ENCODE measurements around the gene GABBR1.
A peak's percentile ranks its signal among the peaks of the same experiment; 100 is the strongest.

GABBR1 gene

GRCh38 chr6:29649701-29650673, 17.0 kb upstream of the GABBR1 start:
- no peaks in the 10 kb centered on the region; the same call in 1 of the 2 replicates for H3K4me1 ChIP-seq (ENCODE audit: control insufficient read depth, insufficient read depth, low read length)
- H3K4me3 ChIP-seq (ENCODE audit: low read depth, low read length), result peak overlapping the region; percentile 61
- ChIA-PET CTCF (interaction anchor here (0.6 to 10.5 kb wide), 61 partner anchors 10 to 761 kb away, joined by 3 to 287 read pairs (median 4); partner anchors contain the start of genes GABBR1 and OR12D3), POLR2A (interaction anchor here (0.6 to 3.4 kb wide), 14 partner anchors 8 to 755 kb away, joined by 3 to 34 read pairs (median 6); partner anchors contain the start of gene GABBR1)
- H3K36me3 ChIP-seq (ENCODE audit: control insufficient read depth in 2 of 2, insufficient read depth in 1 of 2, low read length in 2 of 2), result no peaks in the 10 kb centered on the region
- H3K9me3 ChIP-seq (ENCODE audit: control insufficient read depth, insufficient read depth, low read depth, low read length), result no peaks in the 10 kb centered on the region
- H3K27ac ChIP-seq (ENCODE audit: extremely low read depth, low read depth, low read length), result peak overlapping the region; percentile 18; the same call in 1 of the 2 replicates
- TF ChIP-seq ZNF280D (tag by site-specific recombination; IDR thresholded peaks at IDR 0.05) (no peak), ZNF621 (tag by site-specific recombination; IDR thresholded peaks at IDR 0.05) (no peak), ZNF514 (tag by site-specific recombination; IDR thresholded peaks at IDR 0.05) (no peak), GLIS1 (tag by site-specific recombination; IDR thresholded peaks at IDR 0.05) (no peak), KLF9 (tag by site-specific recombination; IDR thresholded peaks at IDR 0.05; ENCODE audit: low read depth) (no peak), ZNF654 (tag by site-specific recombination; IDR thresholded peaks at IDR 0.05; ENCODE audit: low read depth) (peak; percentile 55), ZNF184 (tag by site-specific recombination; IDR thresholded peaks at IDR 0.05) (no peak), GLIS2 (tag by site-specific recombination; IDR thresholded peaks at IDR 0.05) (no peak), ZNF416 (tag by site-specific recombination; IDR thresholded peaks at IDR 0.05) (no peak), WT1 (tag by site-specific recombination; IDR thresholded peaks at IDR 0.05) (no peak), ZNF2 (tag by site-specific recombination; IDR thresholded peaks at IDR 0.05) (peak; percentile 63; the same call in 1 of the 2 replicates), ZNF350 (tag by site-specific recombination; IDR thresholded peaks at IDR 0.05) (no peak), ZNF133 (tag by site-specific recombination; IDR thresholded peaks at IDR 0.05) (no peak), ZNF146 (tag by site-specific recombination; IDR thresholded peaks at IDR 0.05) (no peak), ZNF18 (tag by site-specific recombination; IDR thresholded peaks at IDR 0.05) (no peak), ZBTB17 (tag by site-specific recombination; IDR thresholded peaks at IDR 0.05) (peak; percentile 96), CTCF (tag by site-specific recombination; IDR thresholded peaks at IDR 0.05) (peak; percentile 93), IKZF3 (tag by site-specific recombination; IDR thresholded peaks at IDR 0.05) (peak; percentile 99), OSR2 (tag by site-specific recombination; IDR thresholded peaks at IDR 0.05) (no peak), ZNF792 (tag by site-specific recombination; IDR thresholded peaks at IDR 0.05) (no peak), PRDM4 (tag by site-specific recombination; IDR thresholded peaks at IDR 0.05) (no peak), ZBTB10 (tag by site-specific recombination; IDR thresholded peaks at IDR 0.05) (peak; percentile 82), ZNF211 (tag by site-specific recombination; IDR thresholded peaks at IDR 0.05; ENCODE audit: low read depth) (no peak), ZNF580 (tag by site-specific recombination; IDR thresholded peaks at IDR 0.05) (0 out of 2 replicates have a peak, but pooled peaks have one; percentile 36), ZFP69B (tag by site-specific recombination; IDR thresholded peaks at IDR 0.05) (no peak)

All from HEK293 (cell line).